T47D (cell line): ENCODE results near the gene SKA2.
A peak's percentile ranks its signal among the peaks of the same experiment; 100 is the strongest.
"Not testable (repeated sequence)": the region's sequence is repeated elsewhere in the genome, so short reads cannot be mapped to it uniquely, and the experiment has no call there.

ENCODE experiments used
- DNase-seq, 2 experiments: peaks; one replicate each; pipeline versions ENCODE4 v3.0.0 to v3.0.0-alpha.2; 2011 to 2012; ENCODE audit warnings: low read depth in 1 of 2, low spot score in 1 of 2
- JUND ChIP-seq: IDR thresholded peaks from 2 replicates; pipeline ENCODE4 v1.6.1; 2012; ENCODE audit warnings: low read depth
- in situ Hi-C: cut with HindIII; loops from 2 replicates; pipeline ENCODE4 v1.10.0; 2016; ENCODE audit warnings: low sequenced_read_pairs, low pct_unique_long_range_greater_than_20kb

The SKA2 gene

DNA sequence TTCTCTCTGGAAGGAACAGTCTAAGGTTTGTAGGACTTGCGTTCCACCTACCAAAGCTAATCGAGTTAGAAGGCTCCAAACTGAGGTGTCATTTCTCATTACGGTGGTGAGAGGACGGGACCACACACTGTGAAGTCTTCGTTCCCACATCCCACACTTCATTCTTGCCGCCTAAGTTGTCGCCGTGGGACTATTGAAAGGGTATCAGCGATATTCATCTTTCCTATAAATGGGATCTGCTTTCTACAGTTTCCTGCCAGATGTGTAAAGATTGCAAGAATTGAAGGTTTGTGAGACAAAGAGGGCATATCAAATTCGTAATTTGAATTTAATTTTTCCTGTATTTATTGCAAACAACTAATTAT is 47.7 kb downstream of the SKA2 start:
- TF ChIP-seq JUND, result no peak; the same call in 1 of the 2 replicates
- no peak for DNase-seq
- in situ Hi-C loops, result no loop called here

DNA sequence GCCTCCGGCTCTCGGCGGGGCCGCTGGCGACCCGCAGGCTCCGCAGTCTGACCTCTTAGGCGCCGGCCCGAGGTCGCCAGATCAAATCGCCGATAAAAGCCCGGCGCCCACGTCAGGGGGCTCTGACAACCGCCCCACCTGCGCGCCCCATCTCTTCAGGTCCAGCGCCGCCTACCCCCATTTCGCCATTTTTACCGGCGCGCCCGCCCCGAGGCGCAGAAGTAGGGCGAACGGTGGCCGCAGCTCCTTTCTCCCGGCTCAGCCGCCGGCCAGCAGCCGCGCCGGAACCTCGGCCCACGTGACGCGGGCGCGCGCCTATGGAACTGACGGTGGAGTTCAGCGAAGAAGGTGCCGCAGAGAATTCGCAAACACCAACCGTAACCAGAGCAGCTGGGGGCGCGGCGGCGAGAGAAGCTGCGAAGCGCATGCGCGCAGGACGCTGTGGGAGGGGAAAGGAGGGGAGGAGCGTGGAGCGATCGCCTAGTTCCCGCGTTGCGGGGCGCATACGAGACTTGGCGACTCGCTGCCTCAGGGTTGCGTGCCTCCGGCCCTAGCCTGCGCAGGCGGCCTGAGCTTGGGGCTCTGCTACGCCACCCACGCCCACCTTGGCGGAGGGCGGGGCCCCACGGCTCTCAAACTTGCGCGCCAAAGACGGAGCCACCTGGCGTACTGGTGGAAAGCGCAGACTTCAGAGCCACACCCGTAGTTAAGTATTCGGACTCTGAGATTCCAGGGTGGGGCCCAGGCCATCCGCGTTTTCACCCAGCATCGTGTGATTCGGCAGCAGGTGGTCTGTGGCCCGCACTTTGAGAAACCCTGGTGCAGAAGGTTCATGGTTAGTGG is 48.3 kb downstream of the SKA2 start, which contains the start of gene TRIM37:
TSS of gene TRIM37 (minus strand) at position 418 of the 843 bp plus-strand sequence. CDS start 419 bp downstream, outside the sequence.
- in situ Hi-C loops, result no loop called here
- TF ChIP-seq JUND, result no peak
- DNase-seq, result peak; percentile 96 to 100

DNA sequence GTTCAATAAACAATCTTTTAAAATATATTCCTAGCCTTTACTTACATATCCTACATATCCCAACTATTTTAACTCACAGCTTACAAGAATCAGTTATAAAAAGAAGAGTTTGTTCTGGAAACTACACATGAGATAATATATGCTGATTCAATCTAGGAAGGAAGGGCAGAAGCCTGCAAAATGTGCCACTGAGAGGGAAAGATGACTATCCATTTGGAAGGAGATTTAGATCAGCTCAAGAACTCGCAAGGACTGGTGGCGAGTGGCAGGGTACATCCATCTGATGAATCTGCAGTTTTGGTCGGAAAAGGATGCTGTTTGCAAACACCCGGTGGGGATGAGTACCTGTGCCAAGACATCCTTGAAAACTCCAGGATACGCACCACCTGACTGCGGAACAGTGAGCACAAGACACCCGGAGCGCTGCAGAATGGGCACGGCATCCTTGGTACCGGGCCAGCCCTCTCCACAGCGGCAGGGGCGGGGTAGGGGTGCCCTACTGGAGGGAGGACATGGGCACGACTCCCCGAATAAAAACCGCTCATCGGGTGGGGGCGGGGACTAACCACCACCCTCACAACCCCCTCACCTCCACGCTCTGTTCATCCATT is 49.0 kb downstream of the SKA2 start:
- TF ChIP-seq JUND, result no peak
- peak; percentile 21 to 88 for DNase-seq

DNA sequence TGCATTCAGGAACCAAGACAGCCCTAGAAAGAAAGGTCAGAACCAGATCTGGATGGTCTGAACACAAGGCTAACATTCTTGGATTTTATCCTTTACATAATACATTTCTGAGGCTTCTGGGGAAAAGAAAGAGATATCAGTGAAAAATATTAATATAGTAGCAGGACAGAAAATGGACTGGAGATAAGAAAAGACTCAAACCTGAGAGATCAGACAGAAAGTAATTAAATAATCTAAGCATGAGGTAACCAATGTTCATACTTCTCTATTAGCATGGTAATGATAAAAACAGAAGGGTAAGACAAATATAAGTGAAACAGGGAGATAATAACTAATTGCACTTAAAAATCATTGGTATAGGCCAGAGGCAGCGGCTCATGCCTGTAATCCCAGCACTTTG is 53.8 kb downstream of the SKA2 start:
- in situ Hi-C loops, result no loop called here
- no peak for DNase-seq
- TF ChIP-seq JUND, result no peak

More for the DNA sequence above, 49.0 kb downstream of the SKA2 start:
- in situ Hi-C loops, result no loop called here

DNA sequence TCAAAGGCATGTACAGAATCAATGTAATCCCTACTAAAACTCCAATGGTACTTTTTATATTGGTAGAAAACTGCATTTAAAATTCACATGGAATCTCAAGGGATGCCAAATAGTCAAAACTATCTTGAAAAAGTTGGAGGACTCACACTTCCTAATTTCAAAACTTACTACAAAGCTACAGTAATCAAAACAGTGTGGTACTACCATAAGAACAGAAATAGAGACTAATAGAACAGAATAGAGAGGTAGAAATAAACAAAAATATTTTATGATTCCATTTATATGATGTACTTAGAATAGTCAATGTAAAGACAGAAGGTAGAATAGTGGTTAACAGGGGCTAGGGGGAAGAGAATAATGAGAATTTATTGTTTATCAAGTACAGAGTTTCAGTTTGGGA is 57.1 kb downstream of the SKA2 start:
- no peak for DNase-seq
- in situ Hi-C loops, result no loop called here
- no peak for TF ChIP-seq JUND

DNA sequence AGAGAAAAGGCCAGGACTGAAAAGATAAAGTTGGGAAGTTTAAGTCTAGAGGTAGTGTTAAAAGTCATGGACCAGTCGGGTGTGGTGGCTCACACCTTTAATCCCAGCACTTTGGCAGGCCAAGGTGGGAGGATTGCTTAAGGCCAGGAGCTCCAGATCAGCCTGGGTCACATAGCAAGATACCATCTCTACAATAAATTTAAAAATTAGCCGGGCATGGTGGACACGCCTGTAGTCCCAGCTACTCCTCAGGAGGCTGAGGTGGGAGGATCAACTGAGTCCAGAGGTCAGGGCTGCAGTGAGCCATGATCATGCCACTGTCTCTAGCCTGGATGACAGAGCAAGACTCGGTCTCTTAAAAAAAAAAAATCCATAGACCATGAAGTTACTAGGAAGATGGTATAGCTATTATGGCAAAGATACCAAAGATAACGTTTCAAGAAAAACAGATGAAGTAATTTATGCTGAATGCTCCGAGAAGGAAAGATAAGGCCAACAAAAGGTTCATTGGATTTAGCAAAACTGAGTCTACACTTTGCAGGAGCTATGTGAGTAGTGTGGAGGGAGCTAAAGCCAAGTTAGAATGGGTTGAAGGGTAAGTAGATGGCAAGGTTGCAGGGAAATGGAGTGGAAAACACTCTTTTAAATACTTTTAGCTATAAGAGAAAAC is 60.0 kb downstream of the SKA2 start:
- in situ Hi-C loops, result no loop called here
- DNase-seq, result peak in 1 of 2 experiments; percentile 13
- TF ChIP-seq JUND, result no peak

DNA sequence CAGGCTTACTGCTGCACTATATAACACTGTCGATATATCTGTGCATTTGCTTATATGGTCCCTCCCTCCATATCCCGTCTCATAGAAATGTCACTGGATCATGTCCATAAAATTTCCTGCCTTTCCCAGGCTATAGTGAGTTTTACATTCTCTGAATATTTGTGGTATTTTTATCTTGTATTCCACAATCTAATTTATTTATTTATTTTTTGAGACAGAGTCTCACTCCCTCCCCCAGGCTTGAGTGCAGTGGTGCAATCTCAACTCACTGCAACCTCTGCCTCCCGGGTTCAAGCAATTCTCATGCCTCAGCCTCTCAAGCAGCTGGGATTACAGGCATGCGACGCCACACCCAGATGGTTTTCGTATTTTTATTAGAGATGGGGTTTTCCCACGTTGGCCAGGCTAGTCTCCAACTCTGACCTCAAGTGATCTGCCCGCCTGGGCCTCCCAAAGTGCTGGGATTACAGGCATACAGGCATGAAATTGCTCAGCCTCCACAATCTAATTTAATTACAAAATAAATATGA is 61.2 kb downstream of the SKA2 start:
- peak in 1 of 2 experiments; percentile 74 for DNase-seq
- no peak for TF ChIP-seq JUND
- in situ Hi-C loops, result no loop called here

DNA sequence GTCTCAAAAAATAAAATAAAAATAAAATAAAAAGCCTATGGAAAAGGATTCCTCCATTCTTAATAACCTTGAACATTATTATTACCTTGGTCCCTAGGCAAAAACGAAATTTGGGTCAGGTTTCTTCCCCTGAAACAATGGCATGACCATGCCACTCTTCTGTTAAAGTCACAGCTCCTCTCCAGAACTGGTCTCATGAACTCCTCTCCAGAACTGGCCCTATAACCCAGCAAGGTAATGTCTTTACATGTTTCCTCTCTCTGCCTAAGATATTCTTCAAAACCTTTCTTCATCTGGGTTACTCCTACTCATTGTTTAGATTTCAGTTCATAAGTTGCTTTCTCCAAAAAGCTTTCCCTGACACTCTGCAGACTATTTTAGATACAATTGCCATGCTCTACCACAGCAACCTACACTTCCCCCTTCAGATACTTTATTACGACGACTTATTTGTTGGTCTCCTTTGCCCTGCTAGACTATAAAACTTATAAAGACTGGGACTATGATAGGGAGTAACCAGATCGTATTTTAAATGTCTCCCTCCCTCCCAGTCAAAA is 61.8 kb downstream of the SKA2 start:
- in situ Hi-C loops, result no loop called here
- no peak for DNase-seq
- no peak for TF ChIP-seq JUND

DNA sequence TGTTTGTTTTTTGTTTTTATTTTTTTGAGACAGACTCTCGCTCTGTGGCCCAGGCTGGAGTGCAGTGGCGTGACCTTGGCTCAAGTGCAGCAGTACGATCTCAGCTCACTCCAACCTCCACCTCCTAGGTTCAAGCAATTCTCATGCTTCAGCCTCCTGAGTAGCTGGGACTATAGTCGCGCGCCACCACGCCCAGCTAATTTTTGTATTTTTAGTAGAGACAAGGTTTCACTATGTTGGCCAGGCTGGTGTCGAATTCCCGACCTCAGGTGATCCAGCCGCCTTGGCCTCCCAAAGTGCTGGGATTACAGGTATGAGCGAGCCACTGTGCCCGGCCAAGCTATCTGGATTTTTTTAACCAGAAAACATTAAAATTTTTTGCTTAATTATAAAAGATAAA is 64.4 kb downstream of the SKA2 start:
- in situ Hi-C loops, DNase-seq: not testable (repeated sequence)

DNA sequence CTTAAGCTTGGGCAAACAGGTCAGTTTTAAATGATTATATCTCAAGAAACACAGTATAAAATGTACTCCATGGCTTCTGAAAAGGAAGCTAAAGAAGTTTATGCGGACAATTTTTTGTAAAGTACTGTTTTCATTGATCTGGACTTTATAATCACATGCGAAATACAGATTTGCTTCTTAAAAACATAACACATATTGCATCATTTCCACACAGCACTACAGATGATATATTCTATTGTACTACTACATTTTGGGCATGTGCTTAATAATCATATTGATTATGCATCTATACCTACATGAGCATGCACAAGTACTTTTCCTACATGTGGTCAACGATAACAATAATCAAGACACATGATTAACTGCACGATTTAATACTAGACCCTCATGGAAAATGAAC is 70.8 kb downstream of the SKA2 start:
- no peak for DNase-seq
- in situ Hi-C loops, result no loop called here
- TF ChIP-seq JUND, result no peak

DNA sequence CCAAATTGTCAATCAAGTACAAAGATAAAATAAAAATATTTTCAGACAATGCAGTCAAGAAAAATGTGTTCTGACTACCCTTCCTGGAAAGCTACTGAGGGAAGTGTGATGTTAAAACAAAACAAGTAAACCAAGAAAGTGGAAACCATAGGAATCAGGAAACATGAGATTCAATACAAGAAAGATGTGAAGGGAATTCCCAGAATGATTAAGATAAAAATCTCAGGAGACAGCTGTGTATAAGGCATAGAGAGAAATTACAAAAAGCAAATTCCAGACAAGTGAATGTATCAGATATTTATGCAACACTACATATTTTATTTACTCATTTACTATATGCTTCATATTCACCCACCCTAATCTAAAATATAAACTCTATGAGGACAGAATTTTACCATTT is 80.5 kb downstream of the SKA2 start:
- in situ Hi-C loops, result no loop called here
- TF ChIP-seq JUND, result no peak
- no peak for DNase-seq

DNA sequence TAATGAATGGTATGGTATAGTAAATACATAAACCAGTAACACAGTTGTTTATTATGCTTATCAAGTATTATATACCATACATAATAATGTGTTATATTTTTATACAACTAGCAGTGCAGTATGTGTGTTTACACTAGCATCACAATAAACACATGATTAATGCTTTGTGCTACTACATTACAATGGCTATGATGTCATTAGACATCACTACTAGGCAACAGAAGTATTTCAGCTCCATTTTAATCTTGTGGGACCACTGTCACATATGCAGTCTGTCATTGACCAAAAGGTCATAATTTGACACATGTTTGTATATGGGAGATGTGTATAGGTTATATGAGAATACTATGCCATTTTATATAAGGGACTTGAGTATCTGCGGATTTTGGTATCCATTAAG is 81.0 kb downstream of the SKA2 start:
- DNase-seq, result no peak
- in situ Hi-C loops, result no loop called here
- TF ChIP-seq JUND, result no peak
